Measurements from ENCODE around the gene GOLGA8S.
"Not testable (repeated sequence)": the region's sequence is repeated elsewhere in the genome, so short reads cannot be mapped to it uniquely, and the experiment has no call there.

The GOLGA8S gene, protein sequence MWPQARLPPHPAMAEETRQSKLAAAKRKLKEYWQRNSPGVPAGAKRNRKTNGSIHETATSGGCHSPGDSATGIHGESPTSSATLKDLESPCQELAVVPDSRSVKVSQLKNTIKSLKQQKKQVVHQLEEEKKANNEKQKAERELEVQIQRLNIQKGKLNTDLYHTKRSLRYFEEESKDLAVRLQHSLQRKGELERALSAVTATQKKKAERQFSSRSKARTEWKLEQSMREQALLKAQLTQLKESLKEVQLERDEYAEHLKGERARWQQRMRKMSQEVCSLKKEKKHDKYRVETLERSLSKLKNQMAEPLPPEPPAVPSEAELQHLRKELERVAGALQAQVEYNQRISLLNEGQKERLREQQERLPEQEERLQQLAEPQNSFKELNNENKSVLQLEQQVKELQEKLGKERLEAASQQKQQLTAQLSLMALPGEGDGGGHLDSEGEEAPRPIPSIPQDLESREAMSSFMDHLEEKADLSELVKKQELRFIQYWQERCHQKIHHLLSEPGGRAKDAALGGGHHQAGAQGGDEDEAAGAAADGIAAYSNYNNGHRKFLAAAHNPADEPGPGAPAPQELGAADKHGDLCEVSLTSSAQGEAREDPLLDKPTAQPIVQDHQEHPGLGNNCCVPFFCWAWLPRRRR

DNA sequence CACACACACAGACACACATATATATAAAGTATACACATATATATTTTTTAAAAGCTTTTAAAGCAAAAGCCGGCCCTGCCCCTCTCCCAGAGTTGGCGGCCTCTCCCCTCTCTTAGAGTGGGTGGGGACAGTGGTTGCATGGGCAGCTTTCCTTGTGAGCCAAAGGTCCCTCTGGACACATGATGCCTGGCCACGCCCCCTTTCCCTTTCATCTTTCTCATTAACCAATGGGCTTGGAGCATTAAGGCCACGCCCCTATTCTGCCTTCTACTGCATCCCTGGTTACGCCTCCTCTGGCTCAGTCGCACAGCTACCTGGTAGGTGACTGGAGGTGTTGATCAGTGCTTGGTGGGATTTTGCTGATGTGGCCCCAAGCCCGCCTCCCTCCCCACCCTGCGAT lies at the start of gene GOLGA8S:
TSS of gene GOLGA8S (plus strand) at position 301 of the 400 bp plus-strand sequence. CDS start at position 363, 62 bp downstream.
- not testable (repeated sequence) for DNase-seq

GRCh38 chr15:23304805-23305204 lies 49.7 kb upstream of the GOLGA8S start:
- not testable (repeated sequence) for DNase-seq

DNA sequence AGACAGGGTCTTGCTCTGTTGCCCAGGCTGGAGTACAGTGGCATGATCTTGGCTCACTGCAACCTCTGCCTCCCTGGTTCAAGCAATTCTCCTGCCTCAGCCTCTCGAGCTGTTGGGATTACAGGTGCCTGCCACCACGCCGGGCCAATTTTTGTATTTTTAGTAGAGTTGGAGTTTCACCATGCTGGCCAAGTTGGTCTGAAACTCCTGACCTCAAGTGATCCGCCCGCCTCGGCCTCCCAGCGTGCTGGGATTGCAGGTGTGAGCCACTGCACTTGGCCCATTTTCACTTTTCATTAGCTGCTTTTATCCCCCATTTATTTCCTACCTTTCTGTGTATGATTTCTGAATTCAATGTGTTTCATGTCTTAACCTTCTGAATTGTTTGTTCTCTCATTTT lies 48.6 kb upstream of the GOLGA8S start:
- DNase-seq = not testable (repeated sequence)

DNA sequence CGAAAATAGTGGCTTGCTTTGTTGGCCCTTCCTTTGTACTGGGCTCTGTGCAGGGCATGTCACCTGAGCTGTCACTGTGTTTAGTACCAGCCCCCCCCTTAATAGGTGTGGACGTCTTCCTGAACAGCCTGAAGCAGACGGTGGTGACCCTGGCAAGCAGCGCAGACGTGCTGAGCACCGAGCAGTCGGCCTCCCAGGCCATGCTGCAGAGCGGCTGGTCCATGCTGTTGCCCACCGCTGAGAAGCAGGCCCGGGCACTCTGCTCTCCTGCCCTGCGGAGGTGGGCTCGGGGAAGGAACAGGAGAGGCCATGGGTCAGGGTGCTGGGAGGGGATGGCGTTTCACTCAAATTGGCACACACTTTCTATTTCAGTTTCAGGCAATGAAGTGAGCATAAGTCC lies 43.3 kb upstream of the GOLGA8S start:
- DNase-seq = not testable (repeated sequence)

DNA sequence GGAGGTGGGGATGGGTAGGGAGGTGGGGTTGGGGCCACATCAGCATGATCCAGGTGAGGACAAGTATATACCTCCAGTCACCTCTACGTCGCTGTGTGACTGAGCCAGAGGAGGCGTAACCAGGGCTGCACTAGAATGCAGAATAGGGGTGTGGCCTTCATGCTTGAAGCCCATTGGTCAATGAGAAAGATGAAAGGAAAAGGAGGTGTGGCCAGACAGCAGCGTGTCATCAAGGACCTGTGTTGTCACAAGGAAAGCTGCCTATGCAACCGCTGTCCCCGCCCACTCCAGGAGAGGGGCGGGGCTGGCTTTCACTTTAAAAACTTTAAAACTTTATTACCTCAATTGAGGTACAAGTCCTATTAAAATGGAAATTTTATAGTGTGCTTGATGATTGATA lies 20.5 kb upstream of the GOLGA8S start, which contains the start of gene GOLGA6L26:
TSS of gene GOLGA6L26 (minus strand) at position 101 of the 400 bp plus-strand sequence. CDS start at position 40, 61 bp downstream.
- not testable (repeated sequence) for DNase-seq

DNA sequence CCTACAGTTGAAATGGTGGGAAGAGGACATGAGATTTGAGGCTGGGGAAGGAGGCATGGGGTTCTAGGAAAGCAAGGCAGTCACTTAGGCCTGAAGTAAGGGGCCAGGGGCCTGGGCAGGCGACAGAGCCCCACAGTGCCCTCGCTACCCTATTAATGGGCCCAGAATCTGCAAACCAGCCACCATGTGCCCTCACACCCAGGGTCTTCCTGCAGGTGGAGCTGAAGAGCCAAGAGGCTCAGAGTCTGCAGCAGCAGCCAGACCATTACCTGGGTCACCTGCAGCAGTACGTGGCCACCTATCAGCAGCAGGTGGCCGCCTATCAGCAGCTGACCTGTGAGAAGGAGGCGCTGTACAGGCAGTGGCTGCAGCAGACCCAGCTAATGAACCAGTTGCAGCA lies 8.1 kb downstream of the GOLGA8S start:
- DNase-seq = not testable (repeated sequence)

GRCh38 chr15:23364261-23364660 lies 9.7 kb downstream of the GOLGA8S start:
- not testable (repeated sequence) for DNase-seq

DNA sequence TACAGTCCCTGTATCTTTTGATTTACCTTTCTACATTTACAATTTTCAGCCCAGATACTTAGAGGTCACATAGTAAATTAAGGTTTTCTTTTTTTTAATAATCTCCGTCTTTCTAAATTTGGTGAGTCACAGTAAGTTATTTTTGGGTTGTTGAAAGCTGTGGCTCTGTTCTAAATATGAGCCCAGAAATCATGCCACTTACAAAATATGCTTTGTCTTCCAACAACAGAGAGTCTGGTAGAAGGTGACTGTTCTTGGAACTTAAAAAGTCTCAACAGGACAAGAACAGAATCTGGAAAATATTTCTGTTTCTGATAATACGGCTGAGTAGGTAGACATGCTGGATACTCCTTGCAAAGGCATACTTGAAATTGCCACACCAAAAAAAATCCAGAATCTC lies 16.0 kb downstream of the GOLGA8S start:
- no peak for DNase-seq

GRCh38 chr15:23371134-23371533 lies 16.6 kb downstream of the GOLGA8S start:
- DNase-seq = not testable (repeated sequence)

DNA sequence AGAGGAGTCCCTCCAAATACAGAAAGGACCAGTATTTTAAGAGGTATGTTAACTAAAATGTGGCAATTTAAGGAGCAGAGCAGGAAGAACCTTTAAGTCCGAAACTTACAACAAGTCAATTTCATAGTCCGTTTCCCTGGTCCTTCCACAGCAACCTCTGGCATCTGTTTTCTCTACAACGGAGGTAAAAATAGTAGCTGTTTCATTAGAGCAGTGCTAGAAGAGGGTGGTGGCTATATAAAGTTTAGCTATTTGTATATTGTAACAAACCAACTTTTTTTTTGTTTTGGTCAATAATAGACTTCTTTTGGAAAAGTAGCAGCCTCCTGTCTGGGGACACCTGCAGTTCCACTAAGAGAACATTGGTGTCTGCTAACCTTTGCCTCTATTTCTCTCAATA lies 17.3 kb downstream of the GOLGA8S start:
- not testable (repeated sequence) for DNase-seq

DNA sequence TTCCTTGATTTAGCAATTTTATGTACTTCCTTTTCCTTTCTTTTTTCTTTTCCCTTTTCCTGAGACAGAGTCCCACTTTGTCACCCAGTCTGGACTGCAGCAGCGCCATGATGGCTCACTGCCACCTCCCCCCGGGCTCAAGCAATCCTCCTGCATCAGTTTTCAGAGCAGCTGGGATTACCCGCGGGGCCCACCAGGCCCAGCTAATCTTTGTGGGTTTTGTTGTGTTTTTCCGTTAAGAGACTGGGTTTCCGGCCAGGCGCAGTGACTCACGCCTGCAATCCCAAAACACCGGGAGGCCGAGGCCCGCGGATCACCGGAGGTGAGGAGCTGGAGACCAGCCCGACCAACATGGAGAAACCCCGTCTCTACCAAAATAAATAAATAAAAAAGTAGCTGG lies 17.7 kb downstream of the GOLGA8S start:
- no peak for DNase-seq

- not testable (repeated sequence) for DNase-seq
Measured at GRCh38 chr15:23372891-23373600, 18.5 kb downstream of the GOLGA8S start.

DNA sequence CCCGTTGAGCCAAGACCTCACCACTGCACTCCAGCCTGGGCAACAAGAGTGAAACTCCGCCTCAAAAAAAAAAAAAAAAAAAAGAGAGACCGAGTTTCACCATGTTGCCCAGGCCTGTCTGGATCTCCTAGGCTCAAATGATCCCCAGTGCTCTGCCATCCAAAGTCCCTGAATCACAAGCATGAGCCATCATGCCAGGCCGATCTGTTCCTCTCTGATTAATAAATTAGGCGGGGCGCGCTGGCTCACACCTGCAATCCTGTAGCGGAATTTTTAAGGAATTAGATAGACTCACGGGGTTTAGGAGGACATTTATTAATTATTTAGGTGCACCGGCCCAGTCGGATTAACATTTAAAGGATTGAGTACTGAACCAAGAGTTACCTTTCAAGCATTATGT lies 19.7 kb downstream of the GOLGA8S start:
- not testable (repeated sequence) for DNase-seq

DNA sequence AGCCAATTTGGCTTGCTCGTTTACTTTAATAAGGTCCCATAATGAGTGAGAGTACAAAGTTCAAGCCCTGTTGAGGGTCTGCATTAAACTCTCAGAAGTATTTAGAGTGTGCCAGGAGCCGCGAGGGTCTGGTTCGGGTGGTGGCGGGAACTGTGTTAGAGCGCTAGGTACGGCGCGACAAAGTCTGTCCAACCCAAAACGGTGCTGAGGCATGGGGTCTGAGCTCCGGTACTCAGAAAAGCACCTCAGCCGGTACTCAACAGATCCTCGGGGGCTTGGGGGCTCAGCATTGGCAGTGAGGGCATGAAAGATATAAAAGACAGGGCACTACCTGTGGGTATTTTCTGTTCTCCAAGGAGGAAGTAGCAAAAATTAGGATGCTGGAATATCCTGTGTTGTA lies 24.4 kb downstream of the GOLGA8S start:
- not testable (repeated sequence) for DNase-seq

DNA sequence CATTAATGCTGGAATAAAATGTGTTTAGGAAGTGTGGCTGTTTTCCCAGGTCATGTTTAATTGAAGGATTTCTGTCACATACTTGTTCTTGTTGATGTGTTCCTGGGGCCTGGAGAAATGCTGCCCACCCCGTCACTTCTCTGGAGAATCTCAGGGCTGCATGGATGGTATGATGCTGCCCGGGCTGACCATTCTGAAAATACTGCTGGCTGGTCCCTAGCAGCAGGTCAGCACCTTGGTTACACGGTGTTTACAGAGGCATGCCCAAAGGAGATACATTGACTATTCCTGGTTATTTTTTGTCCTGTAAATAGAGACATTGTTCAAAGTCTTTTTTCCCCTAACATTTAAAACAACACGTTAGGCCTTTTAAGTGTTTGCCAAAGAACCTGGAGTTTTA lies 26.2 kb downstream of the GOLGA8S start:
- DNase-seq = not testable (repeated sequence)

- not testable (repeated sequence) for DNase-seq
Measured at GRCh38 chr15:23381192-23381591, 26.6 kb downstream of the GOLGA8S start.

GRCh38 chr15:23384371-23384770 lies 29.8 kb downstream of the GOLGA8S start:
- no peak for DNase-seq

GRCh38 chr15:23385886-23386430 lies 31.4 kb downstream of the GOLGA8S start:
- no peak for DNase-seq

- DNase-seq = no peak
Measured at GRCh38 chr15:23387621-23388190, 33.2 kb downstream of the GOLGA8S start.

DNA sequence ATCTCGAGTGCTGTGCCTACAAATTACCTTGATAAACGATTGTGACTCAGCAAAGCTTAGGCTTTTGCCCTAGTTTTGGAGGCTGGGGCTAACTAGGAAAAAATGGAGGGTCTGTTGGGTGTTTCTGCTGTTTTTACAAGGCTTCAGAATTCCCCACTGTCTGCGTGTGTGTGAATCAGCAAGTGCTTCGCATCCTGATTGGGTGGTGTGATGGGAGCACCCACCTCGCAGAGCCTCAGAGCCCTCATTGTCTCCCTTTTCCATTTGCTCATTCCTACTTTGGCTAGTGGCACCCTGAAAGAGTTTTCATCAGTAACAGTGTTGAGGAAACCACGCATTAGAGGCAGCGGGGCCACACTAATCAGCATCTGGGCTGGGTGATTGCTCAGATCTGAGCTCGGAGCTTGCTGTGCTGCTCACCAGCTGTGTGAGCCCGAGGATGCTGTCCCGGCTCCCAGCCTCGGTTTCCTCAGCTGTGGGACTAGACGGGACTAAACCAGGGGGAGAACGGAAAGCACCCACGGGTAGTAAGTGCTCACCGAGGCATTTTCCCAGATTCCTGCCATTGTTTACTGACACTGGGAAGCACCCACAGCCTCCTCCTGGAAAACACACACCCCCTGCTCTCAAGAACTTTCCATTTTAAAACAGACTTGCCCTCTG lies 40.6 kb downstream of the GOLGA8S start:
- DNase-seq = no peak

DNA sequence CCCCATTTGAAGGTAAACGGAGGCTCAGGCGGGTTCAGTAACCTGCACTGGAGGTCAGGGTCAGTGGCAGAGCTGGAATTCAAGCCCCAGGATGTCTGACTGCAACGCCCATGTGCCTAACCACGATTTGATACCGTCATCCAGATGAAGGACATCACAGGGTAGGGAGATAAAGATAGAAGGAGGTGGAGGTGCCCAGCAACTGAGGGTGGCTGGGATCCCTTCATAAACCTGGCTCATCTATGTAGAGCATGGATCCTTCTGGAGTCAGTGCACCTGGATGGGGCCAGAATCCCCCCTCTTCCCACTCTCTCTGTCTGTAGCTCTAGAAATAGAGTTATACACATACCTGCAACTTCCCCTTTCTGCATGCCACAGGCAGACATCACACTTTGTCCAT lies 41.3 kb downstream of the GOLGA8S start:
- DNase-seq = no peak

- no peak for DNase-seq
Measured at GRCh38 chr15:23397779-23398178, 43.2 kb downstream of the GOLGA8S start.

Measured in NCI-H1092 (cell line).